GM21526 (cell line): Measurements from ENCODE around the gene PACRG.

Experiments used
- ATAC-seq: cut with Tn5 transposase; IDR thresholded peaks from one replicate; pipeline ENCODE4 v1.9.1; 2021; ENCODE audit warnings: moderate library complexity; ENCODE audit not compliant: unreplicated experiment, low FRiP score

PACRG gene

GRCh38 chr6:162709431-162709830 lies 18.3 kb upstream of the PACRG start:
- no peak for ATAC-seq

- ATAC-seq = no peak
Measured at GRCh38 chr6:162710419-162710818, 17.4 kb upstream of the PACRG start.

- ATAC-seq = no peak
Measured at GRCh38 chr6:162710936-162711335, 16.8 kb upstream of the PACRG start.

GRCh38 chr6:162711376-162711775 lies 16.4 kb upstream of the PACRG start:
- ATAC-seq = no peak

- ATAC-seq = no peak
Measured at GRCh38 chr6:162712694-162713093, 15.1 kb upstream of the PACRG start.

GRCh38 chr6:162713974-162714780 lies 13.6 kb upstream of the PACRG start:
- ATAC-seq = no peak

GRCh38 chr6:162715601-162716000 lies 12.2 kb upstream of the PACRG start:
- ATAC-seq = no peak

GRCh38 chr6:162719528-162719927 lies 8.2 kb upstream of the PACRG start:
- ATAC-seq = no peak

GRCh38 chr6:162721404-162721687 lies 6.4 kb upstream of the PACRG start:
- no peak for ATAC-seq

GRCh38 chr6:162722226-162722625 lies 5.5 kb upstream of the PACRG start:
- ATAC-seq = no peak

GRCh38 chr6:162722633-162723032 lies 5.1 kb upstream of the PACRG start:
- ATAC-seq = no peak

GRCh38 chr6:162726947-162727321 lies 840 bp upstream of the PACRG start:
- peak; percentile 5 for ATAC-seq

GRCh38 chr6:162728197-162728596 lies 423 bp downstream of the PACRG start:
- ATAC-seq = no peak

GRCh38 chr6:162728706-162729105 lies 932 bp downstream of the PACRG start:
- no peak for ATAC-seq

- no peak for ATAC-seq
Measured at GRCh38 chr6:162730502-162730901, 2.7 kb downstream of the PACRG start.

- ATAC-seq = no peak
Measured at GRCh38 chr6:162733489-162733888, 5.7 kb downstream of the PACRG start.

GRCh38 chr6:162736961-162737360 lies 9.2 kb downstream of the PACRG start:
- no peak for ATAC-seq

- ATAC-seq = no peak
Measured at GRCh38 chr6:162750776-162751175, 23.0 kb downstream of the PACRG start.

GRCh38 chr6:162751211-162751859 lies 23.6 kb downstream of the PACRG start:
- ATAC-seq = no peak

- no peak for ATAC-seq
Measured at GRCh38 chr6:162753775-162754174, 26.0 kb downstream of the PACRG start.

GRCh38 chr6:162770136-162770535 lies 42.4 kb downstream of the PACRG start:
- no peak for ATAC-seq

GRCh38 chr6:162770955-162771354 lies 43.2 kb downstream of the PACRG start:
- no peak for ATAC-seq
